Left lung (tissue), 10 donors: ENCODE measurements around the gene LMBR1. TPM values are rescaled to one million over a fixed set of nuclear protein-coding genes. Genes with fewer than 3 reads are reported as not detected.

Experiments used
- ATAC-seq: fragments of 200-7000 bp; cut with Tn5 transposase; one replicate; pipeline ENCODE4 v1.9.1; 2020; ENCODE audit warnings: moderate library complexity
- DNase-seq, 4 donors: peaks; one replicate each; pipeline ENCODE4 v3.0.0-alpha.2; 2013 to 2020
- H3K27ac ChIP-seq, 2 donors: fragments of 200-600 bp; sonication (generic) in 1 of 2; one replicate each; pipeline versions ENCODE4 v1.5.0 to v1.8.0; 2020 to 2021
- H3K27me3 ChIP-seq, 2 donors: fragments of 200-600 bp; sonication (generic) in 1 of 2; one replicate each; pipeline versions ENCODE4 v1.5.0 to v1.8.0; 2020 to 2021
- H3K36me3 ChIP-seq, 2 donors: fragments of 200-600 bp; sonication (generic) in 1 of 2; one replicate each; pipeline versions ENCODE4 v1.5.0 to v1.8.0; 2020 to 2021
- H3K4me1 ChIP-seq, 2 donors: fragments of 200-600 bp; one replicate each; pipeline ENCODE4 v1.8.0; 2021
- H3K4me3 ChIP-seq, 2 donors: fragments of 200-600 bp; sonication (generic) in 1 of 2; one replicate each; pipeline versions ENCODE4 v1.5.0 to v1.8.0; 2020 to 2021; ENCODE audit warnings: mild to moderate bottlenecking in 1 of 2
- H3K9me3 ChIP-seq, 2 donors: fragments of 200-600 bp; sonication (generic) in 1 of 2; one replicate each; pipeline versions ENCODE4 v1.5.0 to v1.8.0; 2020 to 2021
- intact Hi-C, 2 donors: fragments of 100-400 bp; cut with DNase I; formaldehyde crosslinking; loops; one replicate each; pipeline versions ENCODE4 v1.11.2 to v1.14.2; 2022
- polyA plus RNA-seq, 6 donors: library from polyadenylated mRNA; unstranded; fragments of 120-200 nt; gene quantifications; one replicate each; pipeline ENCODE4 v1.2.1, GENCODE V29; 2013; ENCODE audit not compliant: insufficient read length in 6 of 6
- total RNA-seq, 2 donors: library from RNA; stranded (reverse); fragmentation: NEBNext Ultra II Directional; extraction: Animal tissue kit (Norgen Biotek cat#: 25700); gene quantifications; one replicate each; pipeline ENCODE4 v1.2.1, GENCODE V29; 2021
- TF ChIP-seq, protein P1 (sequence below), 2 donors: fragments of 200-600 bp; sonication (generic) in 1 of 2; IDR thresholded peaks; one replicate each; pipeline versions ENCODE4 v1.5.0 to v1.8.0; 2021; ENCODE audit warnings: antibody characterized with exemption in 2 of 2
- donor health status: DM: no; HTN: yes; CAD: no.
- donor health status: DM: no; HTN: no; CAD: no.

LMBR1 gene
- total and polyA plus RNA-seq, 8 donors: 54.7 to 71.1 (median 63.9) TPM

DNA sequence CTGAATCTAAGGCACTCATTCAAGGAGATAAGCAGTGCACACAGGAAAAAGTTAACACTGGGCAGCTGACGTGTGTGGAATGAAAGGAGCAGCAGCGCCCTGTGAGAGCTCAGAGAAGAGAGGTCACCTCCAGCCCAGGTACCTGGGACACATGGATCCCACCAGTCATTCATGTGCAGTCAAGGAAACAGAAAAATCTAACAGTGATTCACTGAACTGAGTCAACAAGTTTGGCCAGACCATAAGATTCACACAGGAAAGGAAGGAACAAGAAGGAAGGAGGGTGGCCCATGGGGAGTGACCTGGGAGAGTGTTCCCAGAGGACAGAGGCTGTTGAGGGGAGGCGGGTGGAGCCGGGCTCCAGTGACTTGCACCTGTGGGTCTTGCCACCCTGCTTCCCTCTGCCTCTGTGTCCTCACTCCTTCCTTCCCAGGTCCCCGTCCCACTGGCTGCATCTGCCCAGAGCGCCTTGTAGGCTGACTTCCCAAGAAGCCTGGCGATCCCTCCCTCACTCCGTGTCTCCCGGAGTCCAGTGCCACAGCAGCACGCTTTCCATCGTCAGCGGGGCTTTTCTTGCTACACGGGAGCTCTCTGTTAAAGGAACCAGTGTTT lies 224.7 kb downstream of the LMBR1 start:
- DNase-seq (no peak), ATAC-seq (no peak)
- TF ChIP-seq, protein P1, sequence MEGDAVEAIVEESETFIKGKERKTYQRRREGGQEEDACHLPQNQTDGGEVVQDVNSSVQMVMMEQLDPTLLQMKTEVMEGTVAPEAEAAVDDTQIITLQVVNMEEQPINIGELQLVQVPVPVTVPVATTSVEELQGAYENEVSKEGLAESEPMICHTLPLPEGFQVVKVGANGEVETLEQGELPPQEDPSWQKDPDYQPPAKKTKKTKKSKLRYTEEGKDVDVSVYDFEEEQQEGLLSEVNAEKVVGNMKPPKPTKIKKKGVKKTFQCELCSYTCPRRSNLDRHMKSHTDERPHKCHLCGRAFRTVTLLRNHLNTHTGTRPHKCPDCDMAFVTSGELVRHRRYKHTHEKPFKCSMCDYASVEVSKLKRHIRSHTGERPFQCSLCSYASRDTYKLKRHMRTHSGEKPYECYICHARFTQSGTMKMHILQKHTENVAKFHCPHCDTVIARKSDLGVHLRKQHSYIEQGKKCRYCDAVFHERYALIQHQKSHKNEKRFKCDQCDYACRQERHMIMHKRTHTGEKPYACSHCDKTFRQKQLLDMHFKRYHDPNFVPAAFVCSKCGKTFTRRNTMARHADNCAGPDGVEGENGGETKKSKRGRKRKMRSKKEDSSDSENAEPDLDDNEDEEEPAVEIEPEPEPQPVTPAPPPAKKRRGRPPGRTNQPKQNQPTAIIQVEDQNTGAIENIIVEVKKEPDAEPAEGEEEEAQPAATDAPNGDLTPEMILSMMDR (IDR thresholded peaks at IDR 0.05): no peak
- H3K9me3 ChIP-seq: no peaks in the 10 kb centered on the region
- no peak overlapping the region for H3K27ac ChIP-seq
- H3K4me3 ChIP-seq: no peak overlapping the region
- peaks cover 0 to 41% of the 10 kb centered on the region in 2 donors for H3K36me3 ChIP-seq
- no peaks in the 10 kb centered on the region for H3K27me3 ChIP-seq
- intact Hi-C loops: no loop called here
- no peaks in the 10 kb centered on the region for H3K4me1 ChIP-seq

GRCh38 chr7:156667110-156667426 lies 225.9 kb downstream of the LMBR1 start:
- no peak overlapping the region for H3K4me3 ChIP-seq
- H3K4me1 ChIP-seq: no peaks in the 10 kb centered on the region
- no peak overlapping the region for H3K27ac ChIP-seq
- no peaks in the 10 kb centered on the region for H3K27me3 ChIP-seq
- intact Hi-C loops: no loop called here
- no peak for DNase-seq
- no peaks in the 10 kb centered on the region for H3K9me3 ChIP-seq
- TF ChIP-seq, protein P1 (IDR thresholded peaks at IDR 0.05): no peak
- H3K36me3 ChIP-seq: peaks cover 0 to 30% of the 10 kb centered on the region in 2 donors
- no peak for ATAC-seq

DNA sequence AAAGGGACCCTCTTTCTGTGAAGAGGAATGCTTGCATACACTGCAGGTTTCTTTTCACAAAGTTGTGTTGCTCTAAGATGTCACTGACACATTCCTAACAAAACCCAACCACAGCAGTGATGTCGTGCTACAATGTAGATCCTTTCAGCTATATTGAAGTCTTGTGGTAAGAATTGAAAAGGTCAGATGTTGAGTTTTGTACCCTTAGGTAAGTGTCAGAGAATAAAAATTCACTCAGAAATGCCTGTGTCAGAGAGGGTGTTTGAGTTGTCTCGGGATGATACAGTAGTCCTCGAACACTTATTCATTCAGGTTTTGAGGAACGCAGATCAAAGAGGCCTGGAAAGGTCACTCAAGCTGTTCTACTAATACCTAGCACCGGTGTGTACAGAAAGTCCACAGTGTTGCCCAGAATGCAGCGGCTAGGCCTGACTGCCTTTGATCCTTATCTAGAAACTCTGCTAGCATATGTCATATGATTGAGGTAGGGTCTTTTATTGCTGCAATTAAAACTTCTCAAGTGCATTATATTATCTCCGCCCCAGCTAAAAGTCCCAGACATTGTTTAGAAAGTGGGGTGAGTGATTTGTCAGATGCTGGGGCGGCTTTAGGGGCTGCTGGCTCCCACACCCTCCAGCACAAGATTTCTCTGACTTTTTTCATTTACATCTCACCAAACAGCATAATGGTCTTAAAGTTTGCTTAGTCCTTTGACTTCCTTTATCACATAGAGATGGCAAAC lies 226.4 kb downstream of the LMBR1 start:
- ATAC-seq: no peak
- intact Hi-C loops: no loop called here
- no peaks in the 10 kb centered on the region for H3K27me3 ChIP-seq
- no peaks in the 10 kb centered on the region for H3K4me1 ChIP-seq
- TF ChIP-seq, protein P1 (IDR thresholded peaks at IDR 0.05): no peak
- H3K27ac ChIP-seq: no peak overlapping the region
- H3K9me3 ChIP-seq: no peaks in the 10 kb centered on the region
- H3K4me3 ChIP-seq: no peak overlapping the region
- peaks cover 0 to 28% of the 10 kb centered on the region in 2 donors for H3K36me3 ChIP-seq
- no peak for DNase-seq

DNA sequence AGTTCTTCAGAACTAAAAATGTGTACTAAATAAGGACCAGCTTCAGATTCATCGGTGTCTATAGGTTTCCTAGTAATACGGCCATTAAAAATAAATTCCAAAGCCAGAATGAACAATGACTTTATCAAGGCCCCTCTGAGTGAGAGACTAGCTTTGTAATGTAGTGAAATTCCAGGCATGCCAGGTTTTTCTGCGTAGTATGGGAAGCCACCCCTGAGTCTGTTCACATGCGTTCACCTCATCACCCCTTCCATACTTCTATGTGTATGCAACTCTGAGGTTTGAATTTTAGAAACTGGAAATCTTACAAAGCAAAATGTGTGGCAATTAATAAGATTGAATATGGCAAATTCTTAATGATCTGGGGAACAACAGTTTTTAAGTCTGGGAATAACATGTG lies 227.9 kb downstream of the LMBR1 start:
- Histone ChIP-seq H3K36me3 (peaks cover 0 to 20% of the 10 kb centered on the region in 2 donors), H3K9me3 (no peaks in the 10 kb centered on the region), H3K27ac (no peak overlapping the region), H3K27me3 (no peaks in the 10 kb centered on the region), H3K4me1 (no peaks in the 10 kb centered on the region), H3K4me3 (no peak overlapping the region)
- TF ChIP-seq, protein P1 (IDR thresholded peaks at IDR 0.05): no peak
- DNase-seq: no peak
- intact Hi-C loops: no loop called here
- no peak for ATAC-seq

- TF ChIP-seq, protein P1 (IDR thresholded peaks at IDR 0.05): no peak
- DNase-seq (no peak), ATAC-seq (no peak)
- no peak overlapping the region for H3K27ac ChIP-seq
- H3K27me3 ChIP-seq: peaks cover 0 to 4% of the 10 kb centered on the region in 2 donors
- H3K4me3 ChIP-seq: no peak overlapping the region
- H3K36me3 ChIP-seq: no peaks in the 10 kb centered on the region
- intact Hi-C loops: no loop called here
- no peaks in the 10 kb centered on the region for H3K9me3 ChIP-seq
- H3K4me1 ChIP-seq: no peaks in the 10 kb centered on the region
Measured at GRCh38 chr7:156662277-156662676, 230.7 kb downstream of the LMBR1 start.
